MM.1S (cell line): Measurements from ENCODE around the gene CEL.

Experiments
- EZH2 ChIP-seq: fragments of 300-600 bp; sonication (generic); optimal IDR thresholded peaks from 2 replicates; pipeline ENCODE3; 2017; ENCODE audit warnings: low read depth, mild to moderate bottlenecking, antibody characterized with exemption, low read length, mixed read lengths
- EZH2phosphoT487 ChIP-seq: fragments of 300-600 bp; sonication (generic); IDR thresholded peaks from 2 replicates; pipeline ENCODE4 v1.6.1; 2018; ENCODE audit warnings: antibody characterized with exemption, low read length

- TF ChIP-seq EZH2, result no peak
- TF ChIP-seq EZH2phosphoT487, result no peak
Measured at GRCh38 chr9:133109931-133110650, 48.3 kb downstream of the CEL start.
